HG02973 (cell line): Measurements from ENCODE around the gene ISOC2.

Experiments used
- ATAC-seq: cut with Tn5 transposase; IDR thresholded peaks from one replicate; pipeline ENCODE4 v1.9.1; 2021; ENCODE audit warnings: moderate library complexity; ENCODE audit not compliant: unreplicated experiment

Gene ISOC2

DNA sequence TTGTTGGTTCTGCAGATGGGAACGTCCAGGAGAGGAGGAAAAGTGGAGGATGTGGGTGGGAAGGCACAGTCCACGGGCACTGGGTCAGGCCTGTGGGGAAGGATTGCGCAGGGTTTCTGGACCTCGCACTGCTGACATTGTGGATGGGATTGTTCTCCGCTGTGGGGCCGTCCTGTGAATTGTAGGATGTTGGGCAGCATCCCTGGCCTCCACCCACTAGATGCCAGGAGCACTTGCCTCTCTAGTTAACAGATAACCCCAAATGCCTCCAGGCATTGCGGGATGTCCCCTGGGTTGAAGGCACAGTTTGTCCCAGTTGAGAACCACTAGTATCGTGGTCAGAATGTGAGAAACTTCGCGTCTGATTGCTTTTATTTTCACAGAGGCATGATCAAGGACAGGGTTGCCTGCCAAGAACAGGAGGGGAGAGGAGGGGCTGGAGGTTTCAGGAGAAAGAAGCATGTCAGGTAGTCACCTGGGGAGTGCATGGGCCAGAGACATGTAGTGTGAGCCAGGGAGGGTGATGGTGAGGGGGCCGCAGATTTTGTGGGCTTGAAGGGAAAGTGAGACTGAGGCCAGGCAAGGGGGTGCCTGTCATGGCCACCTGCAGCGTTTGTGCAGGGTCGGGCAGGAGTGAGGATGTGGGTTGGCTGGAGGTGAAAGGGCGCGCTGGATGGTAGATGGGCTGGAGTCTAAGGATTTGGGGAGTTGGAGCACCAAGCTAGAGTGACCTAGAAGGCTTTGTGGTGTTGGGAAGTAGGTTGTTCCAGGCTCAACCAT, 18.2 kb upstream of the ISOC2 start:
- no peak for ATAC-seq

DNA sequence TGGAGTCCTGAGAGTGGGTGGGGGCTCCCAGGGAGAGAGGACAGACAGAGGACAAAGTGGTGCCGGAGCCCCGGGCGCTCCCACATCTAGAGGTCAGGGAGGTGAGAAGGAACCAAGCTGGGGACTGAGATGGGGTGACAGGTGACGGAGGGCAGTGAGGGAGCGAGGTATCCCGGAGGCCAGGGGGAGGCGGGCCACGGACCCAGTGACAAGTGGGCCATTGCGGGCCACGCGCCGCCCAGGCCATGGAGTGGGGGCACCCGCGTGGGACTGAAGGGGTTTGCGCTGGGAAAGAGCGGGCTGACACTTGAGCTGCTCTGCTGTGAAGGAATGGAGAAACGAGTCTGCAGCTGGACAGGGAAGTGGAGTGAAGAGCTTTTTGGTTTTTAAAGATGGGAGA, 17.6 kb upstream of the ISOC2 start:
- no peak for ATAC-seq

DNA sequence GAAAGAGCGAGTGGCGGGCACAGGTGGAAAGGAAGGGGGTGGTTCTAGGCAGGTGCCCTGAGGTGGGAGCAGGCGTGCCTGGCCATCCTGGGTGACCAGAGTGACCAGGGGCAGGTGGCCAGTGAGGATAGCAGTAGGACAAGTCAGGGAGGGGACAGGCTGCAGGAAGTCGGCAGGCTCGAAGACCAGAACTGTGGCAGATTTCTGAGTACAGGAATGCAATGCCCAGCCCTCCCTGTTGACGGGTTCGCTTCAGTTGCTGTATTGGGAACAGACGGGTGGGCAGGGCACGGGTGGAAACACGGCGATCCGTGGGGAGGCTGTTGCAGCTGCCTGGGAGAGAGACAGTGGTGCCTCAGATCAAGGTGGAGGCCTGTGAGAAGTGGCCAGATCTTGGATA, 16.9 kb upstream of the ISOC2 start:
- ATAC-seq, result no peak

DNA sequence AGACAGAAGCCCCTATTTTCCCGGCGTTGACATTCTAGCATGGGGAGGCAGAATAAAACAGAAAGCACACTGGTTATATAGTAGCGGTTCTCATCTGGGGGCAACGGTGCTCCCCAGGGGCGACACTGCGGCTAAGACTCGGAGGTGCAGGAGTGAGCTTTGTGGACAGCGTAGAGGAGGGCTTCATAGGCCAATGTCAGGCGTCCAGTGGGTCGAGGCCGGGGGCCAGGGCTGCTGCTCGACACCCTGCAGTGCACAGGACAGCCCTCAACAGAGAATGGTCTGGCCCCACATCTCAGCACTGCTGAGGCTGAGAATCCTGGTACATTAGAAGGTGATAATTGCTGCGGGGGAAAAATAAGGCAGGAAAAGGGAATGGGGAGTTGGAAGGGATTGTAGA, 16.5 kb upstream of the ISOC2 start:
- no peak for ATAC-seq

DNA sequence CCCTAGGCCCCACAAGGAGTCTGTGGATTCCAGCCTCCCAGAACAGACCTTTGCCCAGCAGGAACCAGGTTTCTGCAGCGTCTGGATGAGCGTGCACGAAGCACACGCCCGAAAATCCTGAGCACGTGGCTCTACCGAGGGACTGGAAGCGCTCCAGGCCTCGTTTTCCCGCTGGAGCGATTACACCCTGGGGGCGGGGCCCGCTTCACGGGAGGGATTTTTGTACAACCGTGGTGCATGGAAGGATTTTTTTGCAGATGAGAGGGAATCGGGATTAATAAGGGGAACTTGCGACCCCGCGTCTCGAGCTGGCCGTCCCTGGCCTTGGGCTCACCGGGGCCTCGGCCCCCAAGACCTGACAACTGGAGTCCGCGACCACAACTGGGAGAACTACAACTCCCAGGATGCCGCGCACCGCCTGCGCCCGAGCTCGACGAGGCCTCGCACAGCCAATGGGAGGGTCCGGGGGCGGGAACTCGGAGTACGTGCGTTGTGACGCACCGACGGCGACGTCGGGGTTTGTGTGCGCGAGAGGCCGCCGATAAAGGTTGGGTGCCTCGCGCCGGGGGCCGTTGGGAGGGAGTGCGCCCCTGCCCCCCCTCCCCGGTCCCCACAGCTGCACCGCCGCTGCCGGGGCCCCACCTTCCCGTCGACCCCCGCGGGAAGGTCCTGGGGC, 14.8 kb upstream of the ISOC2 start, which contains the start of gene ZNF628:
ZNF628 (plus strand) TSS at position 518 of the 676 bp plus-strand sequence. CDS start 3,294 bp downstream, outside the sequence.
- ATAC-seq, result peak; percentile 86

DNA sequence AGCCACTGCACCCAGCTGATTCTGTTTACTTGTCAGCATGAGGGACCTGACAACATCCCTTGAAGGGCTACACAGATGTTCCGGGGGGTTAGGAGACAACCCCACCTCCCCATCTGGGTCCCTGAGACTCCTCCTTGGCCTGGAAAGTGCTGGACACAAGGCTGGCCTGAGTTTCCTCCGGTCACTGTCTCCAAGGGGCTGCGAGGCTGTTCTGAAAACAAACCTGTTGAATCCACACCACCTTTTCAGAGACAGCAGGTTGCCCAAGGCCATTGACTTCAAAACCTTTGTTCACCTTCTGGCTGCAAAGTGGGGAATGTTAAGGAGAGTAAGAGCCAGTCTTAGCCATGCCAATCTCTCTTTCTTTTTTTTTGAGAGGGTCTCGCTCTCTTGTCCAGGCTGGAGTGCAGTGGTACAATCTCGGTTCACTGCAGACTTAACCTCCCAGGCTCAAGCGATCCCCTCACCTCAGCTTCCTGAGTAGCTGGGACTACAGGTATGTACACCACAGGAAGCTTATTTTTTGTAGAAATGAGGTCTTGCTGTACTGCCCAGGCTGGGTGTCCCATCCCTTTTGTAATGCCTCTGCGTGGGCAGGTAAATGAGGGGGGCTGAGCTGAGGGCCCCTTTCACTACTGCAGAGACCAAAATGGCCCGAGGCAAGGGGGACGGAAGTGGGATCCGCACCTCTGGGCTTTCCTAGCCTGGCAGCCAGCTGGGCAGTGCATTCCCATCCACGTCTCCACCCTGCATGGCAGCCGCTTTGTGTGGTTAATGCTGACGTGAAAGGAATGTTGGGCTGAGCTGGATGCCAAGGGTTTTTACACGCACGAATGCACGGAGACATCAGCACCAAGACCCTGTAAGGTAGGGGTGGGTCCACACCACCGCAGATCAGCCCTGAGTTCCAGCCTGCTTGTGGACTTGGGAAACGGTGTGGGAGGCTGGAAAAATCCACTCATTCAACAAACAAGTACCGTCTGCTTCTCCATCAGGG, 13.1 kb upstream of the ISOC2 start:
- ATAC-seq, result no peak

DNA sequence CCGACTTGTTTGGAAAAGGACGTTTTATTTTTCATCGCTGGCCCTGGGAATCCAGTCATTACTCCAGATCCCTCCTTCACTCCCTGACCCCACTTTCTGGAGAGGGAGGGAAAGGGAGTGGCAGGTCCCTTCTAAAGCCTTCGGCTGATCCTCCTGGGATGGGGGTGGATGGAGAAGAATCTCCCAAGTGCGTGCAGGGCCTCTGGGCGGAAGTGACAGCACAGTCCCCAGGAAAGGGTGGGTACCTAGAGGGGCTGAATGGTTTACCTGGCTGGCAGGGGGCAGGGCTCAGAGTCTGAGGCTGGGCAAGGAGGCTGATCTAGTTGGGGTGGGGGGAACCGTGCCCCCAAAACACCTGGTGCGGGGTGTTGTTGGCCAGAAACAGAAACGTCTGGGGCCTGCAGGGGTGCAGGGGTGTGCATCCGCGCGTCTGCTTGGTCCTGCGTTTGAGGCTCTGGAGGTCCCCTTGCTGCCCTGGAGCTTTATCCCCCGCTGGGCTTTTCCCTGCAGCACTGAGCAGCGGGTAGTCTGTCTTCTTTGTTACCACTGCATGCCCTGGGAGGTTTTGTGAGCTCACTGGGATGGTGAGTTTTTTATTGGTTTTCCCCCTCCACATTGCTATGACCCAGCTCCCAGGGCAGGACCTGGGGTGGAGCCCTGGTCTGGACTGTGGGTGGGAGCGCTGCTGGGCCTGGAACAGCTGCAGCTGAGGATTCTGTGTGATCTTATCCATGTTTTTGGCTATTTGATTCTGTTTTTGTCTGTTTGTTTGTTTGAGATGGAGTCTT, 12.0 kb upstream of the ISOC2 start:
- ATAC-seq, result no peak

DNA sequence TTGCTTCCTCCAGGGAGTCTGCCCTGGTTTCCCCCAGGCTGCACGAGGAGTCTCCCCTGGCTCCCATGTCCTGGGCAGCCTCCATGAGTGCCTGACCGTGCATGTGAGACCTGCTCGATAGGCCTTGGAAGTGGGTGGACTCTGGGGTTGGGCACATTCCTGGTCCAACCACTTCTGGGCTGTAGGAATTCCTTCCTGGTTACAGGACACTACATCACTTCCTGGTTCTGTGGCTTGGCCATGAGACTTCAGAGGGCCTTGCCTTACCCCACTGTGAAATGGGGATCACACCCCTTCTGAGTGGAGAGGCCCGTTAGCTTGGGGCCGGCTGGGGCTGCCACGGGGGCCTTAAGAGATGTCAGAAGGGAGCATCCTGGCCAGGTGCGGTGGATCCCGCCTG, 11.0 kb upstream of the ISOC2 start:
- no peak for ATAC-seq

DNA sequence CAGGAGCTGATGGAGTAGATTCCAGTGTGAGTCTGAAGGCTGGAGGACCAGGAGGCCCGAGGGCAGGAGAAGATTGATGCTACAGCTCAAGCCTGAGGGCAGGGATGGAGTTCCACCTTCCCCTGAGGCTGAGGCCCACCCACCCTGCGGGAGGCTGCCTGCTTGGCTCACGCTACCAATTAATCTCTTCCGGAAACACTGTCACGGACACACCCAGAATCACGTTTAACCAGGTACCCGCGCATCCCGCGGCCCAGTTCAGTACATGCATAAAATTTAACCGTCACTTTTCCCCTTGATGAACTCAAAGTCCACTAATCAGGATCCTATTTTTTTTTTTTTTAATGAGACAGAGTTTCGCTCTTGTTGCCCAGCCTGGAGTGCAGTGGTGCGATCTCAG, 9.8 kb upstream of the ISOC2 start:
- no peak for ATAC-seq

DNA sequence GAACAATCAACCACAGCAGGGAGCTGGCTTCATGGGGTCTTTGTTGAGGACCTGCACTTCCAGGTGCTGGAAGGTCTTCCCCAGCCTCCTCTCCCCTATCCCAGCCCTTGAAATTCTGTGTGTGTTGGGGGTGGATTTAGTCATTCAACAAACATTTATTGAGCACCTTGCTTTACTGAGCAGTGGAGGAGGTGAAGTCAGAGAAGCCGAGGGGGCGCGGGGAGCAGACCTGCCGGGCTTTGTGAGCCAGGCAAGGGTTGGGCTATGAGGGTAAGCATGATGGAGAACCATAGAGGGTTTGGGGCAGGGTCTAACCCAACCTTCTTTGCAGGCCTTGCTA, 6.6 kb upstream of the ISOC2 start:
- ATAC-seq, result no peak

DNA sequence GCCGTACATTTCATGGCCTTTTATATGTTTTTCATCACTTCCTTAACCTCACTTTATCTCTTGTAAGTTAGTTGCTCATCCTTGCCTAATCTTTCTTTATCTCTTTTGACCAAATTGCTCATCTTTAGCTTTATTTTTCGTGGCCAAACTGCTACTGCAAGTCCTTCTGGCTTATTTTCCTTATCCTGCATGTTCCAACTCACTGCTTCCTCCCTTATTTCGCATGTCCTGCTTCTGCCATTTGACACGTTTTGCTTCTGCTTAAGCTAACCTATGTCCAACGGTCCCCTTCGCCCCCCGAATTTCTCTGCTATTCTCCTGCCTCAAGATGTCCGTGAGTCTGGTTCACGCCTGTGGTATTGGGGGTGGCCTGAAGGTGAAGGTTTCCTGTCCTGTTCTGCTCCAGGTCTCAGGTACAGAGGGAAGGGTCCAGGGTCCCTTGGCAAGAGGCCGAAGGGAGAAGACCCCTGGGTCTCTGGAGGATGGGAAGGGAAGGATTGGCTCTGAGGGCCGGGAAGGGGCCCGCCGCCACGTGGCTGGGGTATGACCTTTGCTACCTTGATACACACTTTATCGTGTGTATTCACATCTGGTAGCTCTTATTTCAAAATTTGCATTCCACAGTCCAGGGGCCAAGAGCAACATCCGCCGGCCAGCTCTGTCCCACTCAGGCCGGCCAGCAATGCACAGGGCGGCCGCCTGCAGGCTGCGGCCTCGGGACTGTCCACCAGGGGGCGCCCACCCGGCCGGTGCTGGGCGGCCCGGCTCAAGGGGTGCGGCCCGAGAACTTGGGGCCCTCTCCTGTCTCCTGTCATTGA, 6.0 kb upstream of the ISOC2 start:
- ATAC-seq, result peak; percentile 51

DNA sequence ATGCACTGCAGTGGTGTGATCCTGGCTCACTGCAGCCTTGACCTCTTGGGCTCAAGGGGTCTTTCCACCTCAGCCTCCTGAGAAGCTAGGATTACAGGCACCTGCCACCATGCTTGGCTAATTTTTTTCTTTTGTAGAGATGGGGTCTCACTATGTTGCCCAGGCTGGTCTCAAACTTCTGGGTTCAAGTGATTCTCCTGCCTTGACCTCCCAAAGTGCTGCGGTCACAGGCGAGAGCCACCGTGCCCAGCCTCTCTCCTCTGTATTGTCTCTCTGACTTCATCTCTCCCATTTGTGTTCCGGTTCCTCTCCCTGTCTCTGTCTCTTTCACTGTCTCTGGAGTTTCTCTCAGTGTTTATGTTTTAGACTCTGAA, 4.8 kb upstream of the ISOC2 start:
- ATAC-seq, result no peak

DNA sequence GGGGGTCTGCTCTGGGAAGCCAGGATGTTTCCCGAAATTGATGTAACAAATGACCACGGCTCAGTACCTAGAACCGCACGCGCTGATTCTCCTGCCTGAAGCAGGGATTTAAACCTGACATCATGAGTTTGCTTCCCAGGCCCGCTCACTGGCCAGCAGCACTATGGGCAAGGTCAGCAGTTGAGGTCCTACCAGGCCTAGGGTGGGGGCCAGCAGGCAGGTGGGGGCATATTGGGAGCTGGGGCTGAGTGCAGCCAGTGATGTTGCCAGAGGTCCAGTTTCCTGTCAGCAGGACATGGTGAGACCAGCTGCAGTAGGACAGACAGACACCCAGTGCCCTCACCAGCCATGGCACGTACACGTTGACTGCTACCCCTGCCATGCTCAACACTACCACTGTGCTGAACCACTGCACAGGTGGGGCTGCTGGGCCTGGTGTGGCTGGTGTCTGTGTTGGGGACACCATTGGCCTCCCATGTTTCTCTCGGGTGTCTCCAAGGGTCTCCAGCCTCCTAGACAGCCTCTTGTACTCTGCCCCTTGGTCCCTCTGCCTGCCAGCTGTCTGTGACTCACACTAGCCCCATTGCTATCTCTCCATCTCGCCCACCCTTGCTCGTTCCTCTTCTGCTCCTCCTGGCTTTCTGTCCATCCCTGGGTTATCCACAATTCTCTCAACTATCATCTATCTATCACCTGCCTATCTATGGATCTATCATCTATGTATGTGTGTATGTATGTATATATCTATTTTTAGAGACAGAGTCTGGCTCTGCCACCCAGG, 4.2 kb upstream of the ISOC2 start:
- ATAC-seq, result no peak

DNA sequence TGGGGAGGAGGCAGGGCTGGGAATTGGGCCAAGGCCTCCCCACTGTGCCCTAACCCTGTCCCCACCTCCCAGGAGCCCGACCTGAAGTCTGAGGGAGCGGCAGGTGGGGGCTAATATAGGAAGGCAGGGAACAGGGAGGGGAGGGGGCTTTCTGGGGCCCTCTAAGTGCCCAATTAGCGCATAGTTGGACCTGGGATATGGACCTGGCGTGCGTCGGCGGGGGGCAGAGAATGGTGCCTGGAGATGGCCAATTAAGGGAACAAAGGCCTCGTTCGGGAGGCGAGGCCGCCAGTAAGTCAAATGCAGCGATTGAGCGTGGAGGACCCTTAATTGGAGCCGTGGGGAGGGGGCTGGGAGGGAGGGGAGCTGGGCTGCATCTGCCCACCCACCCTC, 3.2 kb upstream of the ISOC2 start, which contains the start of gene C19orf85:
C19orf85 (minus strand) TSS at position 90 of the 393 bp plus-strand sequence. CDS start 197 bp downstream, outside the sequence.
- no peak for ATAC-seq

DNA sequence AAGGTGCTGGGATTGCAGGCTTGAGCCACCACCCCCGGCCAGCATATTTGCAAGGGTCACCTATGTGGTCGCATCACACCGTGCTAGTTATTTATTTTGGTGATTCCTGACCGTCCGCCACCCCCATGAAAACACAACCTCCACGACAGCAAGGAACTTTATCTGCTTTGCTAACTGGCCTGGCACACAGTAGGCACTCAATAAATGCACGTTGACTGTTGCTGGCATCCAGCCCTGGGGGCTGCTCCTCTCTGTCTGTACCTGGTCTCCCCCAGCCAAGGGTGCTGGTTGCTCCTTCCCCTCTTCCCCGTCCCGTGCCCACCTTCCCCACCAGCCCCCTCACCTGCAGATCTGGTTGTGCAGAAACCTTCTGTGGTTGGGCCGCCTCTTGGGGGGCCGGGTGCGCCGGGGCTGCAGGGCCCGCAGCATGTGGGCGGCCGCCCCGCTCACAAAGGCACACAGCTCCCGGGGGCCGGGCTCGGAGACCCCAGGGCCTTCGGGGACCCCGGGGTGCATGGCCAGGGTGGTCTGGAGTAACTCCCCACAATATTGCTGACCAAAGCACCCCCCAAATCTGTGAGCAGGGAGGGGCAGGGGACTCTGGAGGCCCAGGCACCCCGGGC, 2.7 kb upstream of the ISOC2 start:
- no peak for ATAC-seq

DNA sequence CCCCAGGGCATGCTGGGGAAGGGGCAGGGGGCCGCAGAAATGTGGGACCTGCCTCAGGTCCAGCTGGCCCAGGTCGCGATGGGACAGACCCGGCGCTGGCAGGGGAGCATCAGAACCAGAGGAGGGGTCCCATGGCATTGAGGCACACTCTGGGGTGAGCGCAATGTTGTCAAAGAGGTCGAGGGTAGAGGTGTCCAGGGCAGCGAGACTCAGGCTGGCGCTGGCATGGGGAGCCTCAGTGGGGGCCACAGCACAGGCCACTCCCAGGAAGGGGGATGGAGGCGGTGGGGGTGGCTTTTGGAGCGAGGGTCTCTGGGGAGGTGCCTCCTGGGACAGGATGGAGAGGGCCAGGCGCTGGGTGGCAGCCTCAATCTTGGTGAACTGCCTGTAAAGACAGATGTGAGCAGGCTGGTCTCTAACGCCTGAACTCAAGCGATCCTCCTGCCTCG, 2.2 kb upstream of the ISOC2 start:
- no peak for ATAC-seq

DNA sequence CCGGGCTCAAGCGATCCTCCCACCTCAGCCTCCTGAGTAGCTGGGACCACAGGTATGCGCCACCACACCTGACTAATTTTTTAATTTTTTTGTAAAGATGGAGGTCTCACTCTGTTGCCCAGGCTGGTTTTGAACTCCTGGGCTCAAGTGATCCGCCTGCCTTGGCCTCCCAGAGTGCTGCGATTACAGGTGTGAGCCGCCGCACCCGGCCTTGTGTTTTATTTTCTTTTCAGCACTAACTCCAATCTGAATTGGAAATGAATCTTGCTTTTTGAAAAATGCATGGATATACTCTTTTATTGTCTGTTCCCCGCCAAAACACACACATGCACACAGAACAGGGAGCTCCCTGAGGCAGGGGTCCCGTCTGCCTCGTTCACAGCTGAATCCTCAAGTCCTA, 1.3 kb upstream of the ISOC2 start:
- no peak for ATAC-seq

DNA sequence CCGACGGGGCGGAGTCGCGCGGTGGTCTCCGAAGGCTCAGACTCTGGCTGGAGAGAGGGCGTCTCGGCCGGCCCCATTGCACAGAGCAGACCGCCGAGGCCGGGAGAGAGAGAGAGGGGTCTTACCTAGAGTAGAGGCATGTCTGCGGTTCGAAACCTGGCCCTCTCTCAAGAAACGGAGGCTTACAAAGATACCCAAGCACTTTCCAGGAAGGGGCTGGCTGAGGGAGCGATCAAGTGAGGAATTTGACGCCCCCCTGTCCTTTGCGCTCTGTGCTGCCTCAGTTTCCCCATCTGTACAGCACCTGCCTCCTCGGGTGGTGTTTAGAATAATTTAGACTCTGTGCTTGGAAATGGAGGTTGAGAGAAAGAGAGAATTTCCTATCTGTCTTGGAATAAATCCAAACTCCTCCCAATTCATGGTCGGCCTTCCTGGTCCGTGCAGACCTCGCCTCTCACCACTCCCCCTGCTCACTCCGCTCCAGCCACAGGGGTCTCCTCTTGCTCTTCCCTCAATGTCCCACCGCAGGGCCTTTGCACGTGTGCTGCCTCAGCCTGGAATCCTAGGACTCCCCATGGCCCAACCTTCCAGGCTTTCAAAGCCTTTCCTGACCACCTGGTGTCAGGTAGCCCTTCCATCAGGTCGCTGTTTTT, 658 bp upstream of the ISOC2 start:
- ATAC-seq, result no peak
